ENCODE measurements around the gene SHOX. TPM values are rescaled to one million over a fixed set of nuclear protein-coding genes. Genes with fewer than 3 reads are reported as not detected.

SHOX gene
- total and polyA plus RNA-seq, 10 of the 15 experiments (the other 5 are each of a cell fraction or from before 2014, with no cell fraction given), result 0.42 TPM; not detected in 9

GRCh38 chrX:698206-698605 is 67.6 kb downstream of the SHOX start:
- RAD21 ChIA-PET (ENCODE audit: unreplicated experiment), result no interaction called here
- Histone ChIP-seq H3K4me3 (no peak overlapping the region), H3K27ac (ENCODE audit: control insufficient read depth, insufficient read depth) (no peak overlapping the region), H4K20me1 (ENCODE audit: control insufficient read depth, insufficient read depth) (no peaks in the 10 kb centered on the region), H3K79me2 (ENCODE audit: control insufficient read depth, insufficient read depth, low read length) (no peaks in the 10 kb centered on the region), H3K4me1 (ENCODE audit: control insufficient read depth, insufficient read depth, low read length) (no peaks in the 10 kb centered on the region), H3K9ac (ENCODE audit: control insufficient read depth, insufficient read depth, low read length) (no peak overlapping the region), H2AFZ (ENCODE audit: control insufficient read depth, low read depth, low read length) (no peak overlapping the region), H3K27me3 (replicated peaks in 1 of 2; ENCODE audit: control insufficient read depth in 2 of 2, insufficient read depth in 2 of 2, low read length in 1 of 2) (no peaks in the 10 kb centered on the region), H3K9me3 (replicated peaks; ENCODE audit: control insufficient read depth, insufficient read depth, low read length) (peaks cover 1% of the 10 kb centered on the region; the same call in 1 of the 3 replicates), H3K36me3 (ENCODE audit: control insufficient read depth in 2 of 2, insufficient read depth in 2 of 2, low read length in 1 of 2) (no peaks in the 10 kb centered on the region), H3K4me2 (ENCODE audit: control insufficient read depth, insufficient read depth) (no peak overlapping the region)
- FAIRE-seq (no peak), ATAC-seq (no peak), DNase-seq (ENCODE audit: low read depth, low spot score) (no peak)
- POLR2A ChIA-PET, result no interaction called here
- intact Hi-C loops (cut with micrococcal nuclease; ENCODE audit: unreplicated experiment), result no loop called here
- TF ChIP-seq ZSCAN29 (IDR thresholded peaks at IDR 0.05) (no peak), CHD1 (IDR thresholded peaks at IDR 0.05; ENCODE audit: low read depth, low read length) (no peak), PBX3 (IDR thresholded peaks at IDR 0.05; ENCODE audit: insufficient replicate concordance, low read depth, low read length) (no peak), CREB1 (IDR thresholded peaks at IDR 0.05; ENCODE audit: low read depth) (no peak), LARP7 (IDR thresholded peaks at IDR 0.05) (no peak), IKZF2 (IDR thresholded peaks at IDR 0.05) (no peak), CBX3 (IDR thresholded peaks at IDR 0.05; ENCODE audit: borderline replicate concordance, low read depth) (no peak), ZBED1 (IDR thresholded peaks at IDR 0.05; ENCODE audit: borderline replicate concordance) (no peak), JUND (IDR thresholded peaks at IDR 0.05; ENCODE audit: low read depth, low read length) (no peak), POU2F2 (IDR thresholded peaks at IDR 0.05; ENCODE audit: borderline replicate concordance, low read depth, low read length) (no peak), ZBTB11 (CRISPR knock-in tag; IDR thresholded peaks at IDR 0.05) (no peak), ETV6 (conservative IDR thresholded peaks at IDR 0.05 in 1 of 2, IDR thresholded peaks at IDR 0.05 in 1 of 2; ENCODE audit: borderline replicate concordance in 1 of 2, low read depth in 1 of 2) (no peak)
- SMC1A ChIA-PET (ENCODE audit: uncharacterized antibody, unreplicated experiment), result no interaction called here
- CTCF ChIA-PET, result no interaction called here
- WGBS (ENCODE audit: insufficient coverage, insufficient replicate concordance, low lambda C conversion rate, missing lambda C conversion rate), result 45% methylated on average over 20 of the region's 20 CpGs
- BruUV-seq (replicated peaks), result no TSS peak
- in situ Hi-C loops (cut with MboI), result no loop called here

Measured in GM12878 (cell line).